ENCODE data around the gene RPS6KA1.

The RPS6KA1 gene

GRCh38 chr1:26533951-26534509 is 4.5 kb downstream of the RPS6KA1 start:
- DNase-seq = no peak

- DNase-seq = no peak
Observed at GRCh38 chr1:26535201-26535600, 5.6 kb downstream of the RPS6KA1 start.

- DNase-seq = no peak
Observed at GRCh38 chr1:26536081-26536480, 6.5 kb downstream of the RPS6KA1 start.

GRCh38 chr1:26536521-26536920 is 7.0 kb downstream of the RPS6KA1 start:
- no peak for DNase-seq

- DNase-seq = no peak
Observed at GRCh38 chr1:26537951-26538352, 8.4 kb downstream of the RPS6KA1 start.

GRCh38 chr1:26538480-26539412 is 9.2 kb downstream of the RPS6KA1 start:
- DNase-seq = no peak

- no peak for DNase-seq
Observed at GRCh38 chr1:26539722-26540121, 10.2 kb downstream of the RPS6KA1 start.

- DNase-seq = no peak
Observed at GRCh38 chr1:26540351-26540750, 10.8 kb downstream of the RPS6KA1 start.

GRCh38 chr1:26541431-26541815 is 11.9 kb downstream of the RPS6KA1 start:
- no peak for DNase-seq

- peak; percentile 38 for DNase-seq
Observed at GRCh38 chr1:26541816-26542711, 12.5 kb downstream of the RPS6KA1 start.

- no peak for DNase-seq
Observed at GRCh38 chr1:26542771-26543451, 13.3 kb downstream of the RPS6KA1 start.

- DNase-seq = no peak
Observed at GRCh38 chr1:26543462-26543861, 13.9 kb downstream of the RPS6KA1 start.

GRCh38 chr1:26544126-26544525 is 14.6 kb downstream of the RPS6KA1 start:
- no peak for DNase-seq

GRCh38 chr1:26545969-26546323 is 16.4 kb downstream of the RPS6KA1 start:
- no peak for DNase-seq

GRCh38 chr1:26546375-26546774 is 16.8 kb downstream of the RPS6KA1 start:
- no peak for DNase-seq

- DNase-seq = no peak
Observed at GRCh38 chr1:26546819-26547218, 17.3 kb downstream of the RPS6KA1 start.

- DNase-seq = no peak
Observed at GRCh38 chr1:26548841-26549240, 19.3 kb downstream of the RPS6KA1 start.

GRCh38 chr1:26550946-26551345 is 21.4 kb downstream of the RPS6KA1 start:
- DNase-seq = no peak

- DNase-seq = no peak
Observed at GRCh38 chr1:26552720-26553119, 23.2 kb downstream of the RPS6KA1 start.

GRCh38 chr1:26553942-26554682 is 24.6 kb downstream of the RPS6KA1 start:
- no peak for DNase-seq

GRCh38 chr1:26554781-26555180 is 25.2 kb downstream of the RPS6KA1 start:
- no peak for DNase-seq

GRCh38 chr1:26555550-26555981 is 26.0 kb downstream of the RPS6KA1 start:
- DNase-seq = no peak

Measured in effector CD8-positive, alpha-beta T cell (primary cell).